Activated CD4-positive, alpha-beta T cell treated with anti-CD3 and anti-CD28 coated beads for 1 hour (primary cell): ENCODE measurements around the gene OR10G7.
"Not testable (repeated sequence)": the region's sequence is repeated elsewhere in the genome, so short reads cannot be mapped to it uniquely, and the experiment has no call there.

Experiments
- DNase-seq: peaks from one replicate; pipeline ENCODE4 v3.0.0-alpha.2; 2020

The OR10G7 gene

DNA sequence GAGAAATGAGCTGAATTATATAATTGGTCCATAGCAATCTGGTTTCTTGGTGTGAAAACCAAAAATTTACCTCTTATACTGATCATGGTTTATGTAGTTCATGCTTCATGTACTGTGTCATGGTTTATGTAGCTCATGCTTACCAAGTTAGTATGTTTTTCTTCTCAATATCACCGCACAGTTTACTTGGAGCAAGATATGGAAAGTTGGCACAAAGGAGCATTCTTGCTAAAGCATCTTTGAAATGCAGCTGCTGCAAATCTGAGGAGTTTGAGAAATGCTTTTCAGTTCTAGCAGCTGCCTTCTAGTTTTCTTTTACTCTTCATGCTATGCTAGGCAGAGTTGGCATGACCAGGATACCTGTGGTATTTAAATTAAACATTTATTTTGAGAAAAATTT, 4.5 kb downstream of the OR10G7 start:
- DNase-seq = no peak

DNA sequence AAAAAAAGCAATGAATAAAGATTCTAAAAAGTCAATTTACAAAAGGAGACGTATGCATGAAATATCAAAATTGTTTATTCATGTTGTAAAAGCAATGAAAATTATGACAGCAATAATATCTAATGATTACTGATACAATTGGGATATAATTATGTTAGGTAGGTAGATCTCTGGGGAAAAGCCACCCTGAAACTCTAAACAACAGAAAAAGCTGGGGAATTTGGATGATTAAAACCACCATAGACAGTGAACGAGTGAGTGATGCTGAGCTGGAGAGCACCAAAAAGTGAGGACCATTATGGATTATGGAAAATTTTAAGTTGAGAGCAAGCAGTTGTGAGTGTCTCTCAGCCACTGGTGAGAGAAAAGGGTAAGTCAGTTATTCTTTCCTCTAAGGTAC, 14.6 kb downstream of the OR10G7 start, which contains the start of gene OR10G8:
TSS of gene OR10G8 (plus strand) at position 301 of the 400 bp plus-strand sequence. CDS start 2,825 bp downstream, outside the sequence.
- DNase-seq = no peak

GRCh38 chr11:124015837-124016236, 25.3 kb downstream of the OR10G7 start:
- DNase-seq = not testable (repeated sequence)

DNA sequence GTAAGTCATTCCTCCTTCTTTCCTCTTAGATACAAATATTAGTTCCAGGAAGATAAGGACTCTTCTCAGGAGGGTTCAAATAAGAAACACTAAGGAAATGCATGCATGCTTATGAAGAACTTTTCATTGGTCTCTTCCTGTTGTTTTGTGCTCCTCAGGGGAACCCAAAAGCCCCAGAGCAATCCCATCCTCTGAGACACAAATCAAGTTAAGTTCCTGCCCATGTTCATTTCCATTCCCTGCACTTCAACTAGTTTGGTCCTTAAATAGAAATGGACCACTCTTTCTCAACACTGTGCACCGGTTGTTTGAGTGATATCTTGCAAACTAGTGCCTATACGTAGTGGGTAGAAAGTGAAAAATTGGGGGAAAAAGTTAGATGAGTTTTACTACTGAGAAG, 28.4 kb downstream of the OR10G7 start, which contains the start of gene OR10G4:
TSS of gene OR10G4 (plus strand) at position 301 of the 400 bp plus-strand sequence. CDS start 2,578 bp downstream, outside the sequence.
- DNase-seq = no peak

GRCh38 chr11:123995119-123995518, 46.0 kb downstream of the OR10G7 start, which contains the start of gene OR10G6:
OR10G6 (minus strand) TSS chr11:123995161; CDS start chr11:123995161, 0 bp downstream.
- no peak for DNase-seq
